Epidermal melanocyte (primary cell): ENCODE results near the gene CCDC81.

Experiments used
- DNase-seq: peaks from one replicate; pipeline ENCODE4 v3.0.0; 2011; ENCODE audit warnings: low spot score; ENCODE audit not compliant: insufficient read length

CCDC81 gene

DNA sequence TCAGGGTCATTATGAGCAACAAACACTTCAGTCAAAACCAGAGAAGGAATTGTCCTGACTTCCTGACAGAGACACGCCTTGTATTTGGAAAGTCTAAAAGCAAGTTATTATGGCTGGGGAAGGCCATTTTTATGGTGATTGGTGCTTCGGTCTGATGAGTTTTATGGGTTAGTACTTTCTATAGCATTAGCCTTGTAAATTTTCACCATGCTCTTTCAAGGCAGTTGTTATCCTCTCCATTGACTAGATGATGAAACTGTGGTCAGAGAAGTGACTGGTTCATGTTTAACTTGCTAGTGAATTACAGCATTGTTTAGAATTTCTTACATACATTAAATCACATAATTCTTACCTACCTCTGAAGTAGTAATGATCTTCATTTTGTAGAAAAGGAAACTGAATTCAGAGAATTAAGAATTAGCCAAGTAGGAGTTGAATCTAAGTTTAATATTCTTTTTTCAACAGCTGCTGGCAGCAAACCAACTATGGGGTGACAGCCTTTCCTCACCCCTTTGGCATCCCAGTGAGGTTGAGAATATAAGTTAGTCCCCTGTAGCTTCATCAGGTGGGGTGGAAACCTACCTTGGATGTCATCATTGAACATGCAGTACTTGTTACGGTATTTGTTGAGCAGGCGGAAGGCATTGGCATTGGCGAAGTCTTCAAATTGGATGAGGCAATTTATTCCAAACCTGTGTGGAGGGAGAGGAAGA lies 90.0 kb downstream of the CCDC81 start:
- no peak for DNase-seq

- no peak for DNase-seq
These were observed 93.5 kb downstream of the CCDC81 start for GRCh38 chr11:86468169-86468568.

- no peak for DNase-seq
These were observed 95.1 kb downstream of the CCDC81 start for GRCh38 chr11:86469491-86470388.
